Kidney tubule cell (primary cell): ENCODE measurements around the gene CRHBP.
"Not testable (repeated sequence)": the region's sequence is repeated elsewhere in the genome, so short reads cannot be mapped to it uniquely, and the experiment has no call there.

Source experiments
- DNase-seq: peaks from one replicate; pipeline ENCODE4 v3.0.0-alpha.2; 2018; ENCODE audit warnings: low spot score

CRHBP gene

GRCh38 chr5:76952795-76953536, at the start of gene CRHBP:
Gene CRHBP (plus strand): TSS chr5:76953045. CDS start chr5:76953135, 90 bp downstream.
- DNase-seq = no peak

GRCh38 chr5:76908166-76908565, 44.7 kb upstream of the CRHBP start:
- DNase-seq = no peak

GRCh38 chr5:76910344-76910933, 42.4 kb upstream of the CRHBP start:
- DNase-seq = not testable (repeated sequence)

- not testable (repeated sequence) for DNase-seq
Measured at GRCh38 chr5:76914671-76915070, 38.2 kb upstream of the CRHBP start.

GRCh38 chr5:76918539-76918938, 34.3 kb upstream of the CRHBP start:
- no peak for DNase-seq

GRCh38 chr5:76920491-76920890, 32.4 kb upstream of the CRHBP start:
- DNase-seq = no peak

GRCh38 chr5:76926329-76927105, 26.3 kb upstream of the CRHBP start:
- no peak for DNase-seq

GRCh38 chr5:76927961-76928360, 24.9 kb upstream of the CRHBP start:
- DNase-seq = no peak

GRCh38 chr5:76930083-76930482, 22.8 kb upstream of the CRHBP start:
- DNase-seq = no peak

GRCh38 chr5:76938177-76938576, 14.7 kb upstream of the CRHBP start:
- DNase-seq = no peak

- no peak for DNase-seq
Measured at GRCh38 chr5:76941000-76941399, 11.8 kb upstream of the CRHBP start.

GRCh38 chr5:76941442-76941841, 11.4 kb upstream of the CRHBP start:
- no peak for DNase-seq

GRCh38 chr5:76942581-76942980, 10.3 kb upstream of the CRHBP start:
- DNase-seq = peak; percentile 33

- DNase-seq = no peak
Measured at GRCh38 chr5:76943006-76943405, 9.8 kb upstream of the CRHBP start.

GRCh38 chr5:76944638-76945037, 8.2 kb upstream of the CRHBP start:
- peak; percentile 45 for DNase-seq

GRCh38 chr5:76945238-76945637, 7.6 kb upstream of the CRHBP start:
- not testable (repeated sequence) for DNase-seq

- no peak for DNase-seq
Measured at GRCh38 chr5:76946090-76946489, 6.8 kb upstream of the CRHBP start.

- no peak for DNase-seq
Measured at GRCh38 chr5:76947082-76947503, 5.8 kb upstream of the CRHBP start.

GRCh38 chr5:76953551-76954382, 922 bp downstream of the CRHBP start:
- peak; percentile 18 for DNase-seq

GRCh38 chr5:76954383-76954763, 1.5 kb downstream of the CRHBP start:
- no peak for DNase-seq

GRCh38 chr5:76956033-76956432, 3.2 kb downstream of the CRHBP start:
- no peak for DNase-seq
